Measurements from ENCODE around the gene UFD1.

Gene UFD1

DNA sequence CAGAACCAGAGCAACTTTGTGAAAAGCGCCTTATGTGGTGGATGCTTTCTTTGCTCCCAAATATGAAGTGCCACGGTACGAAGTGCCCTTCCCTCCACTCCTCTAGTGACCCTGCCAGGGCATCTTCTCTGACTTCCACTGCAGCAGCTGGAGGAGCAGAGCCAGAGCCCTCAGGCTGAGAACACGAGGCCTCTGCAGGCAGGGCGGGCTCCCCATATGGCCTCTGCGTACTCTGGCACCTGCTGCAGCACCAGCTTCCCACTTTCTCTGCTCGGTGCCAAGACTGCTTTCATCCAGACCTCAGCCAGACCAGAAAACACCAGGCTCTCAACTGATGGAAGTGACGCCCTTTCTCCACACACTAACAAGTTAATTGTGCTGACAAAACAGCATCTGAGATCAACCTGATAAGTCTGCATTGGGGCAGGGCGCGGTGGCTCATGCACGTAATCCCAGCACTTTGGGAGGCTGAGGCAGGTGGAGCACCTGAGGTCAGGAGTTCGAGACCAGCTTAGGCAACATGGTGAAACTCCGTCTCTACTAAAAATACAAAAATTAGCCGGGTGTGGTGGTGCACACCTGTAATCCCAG is 12.8 kb downstream of the UFD1 start:
- TF ChIP-seq, protein P1, sequence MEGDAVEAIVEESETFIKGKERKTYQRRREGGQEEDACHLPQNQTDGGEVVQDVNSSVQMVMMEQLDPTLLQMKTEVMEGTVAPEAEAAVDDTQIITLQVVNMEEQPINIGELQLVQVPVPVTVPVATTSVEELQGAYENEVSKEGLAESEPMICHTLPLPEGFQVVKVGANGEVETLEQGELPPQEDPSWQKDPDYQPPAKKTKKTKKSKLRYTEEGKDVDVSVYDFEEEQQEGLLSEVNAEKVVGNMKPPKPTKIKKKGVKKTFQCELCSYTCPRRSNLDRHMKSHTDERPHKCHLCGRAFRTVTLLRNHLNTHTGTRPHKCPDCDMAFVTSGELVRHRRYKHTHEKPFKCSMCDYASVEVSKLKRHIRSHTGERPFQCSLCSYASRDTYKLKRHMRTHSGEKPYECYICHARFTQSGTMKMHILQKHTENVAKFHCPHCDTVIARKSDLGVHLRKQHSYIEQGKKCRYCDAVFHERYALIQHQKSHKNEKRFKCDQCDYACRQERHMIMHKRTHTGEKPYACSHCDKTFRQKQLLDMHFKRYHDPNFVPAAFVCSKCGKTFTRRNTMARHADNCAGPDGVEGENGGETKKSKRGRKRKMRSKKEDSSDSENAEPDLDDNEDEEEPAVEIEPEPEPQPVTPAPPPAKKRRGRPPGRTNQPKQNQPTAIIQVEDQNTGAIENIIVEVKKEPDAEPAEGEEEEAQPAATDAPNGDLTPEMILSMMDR (conservative IDR thresholded peaks at IDR 0.05): no peak
- H3K27ac ChIP-seq: no peak overlapping the region

DNA sequence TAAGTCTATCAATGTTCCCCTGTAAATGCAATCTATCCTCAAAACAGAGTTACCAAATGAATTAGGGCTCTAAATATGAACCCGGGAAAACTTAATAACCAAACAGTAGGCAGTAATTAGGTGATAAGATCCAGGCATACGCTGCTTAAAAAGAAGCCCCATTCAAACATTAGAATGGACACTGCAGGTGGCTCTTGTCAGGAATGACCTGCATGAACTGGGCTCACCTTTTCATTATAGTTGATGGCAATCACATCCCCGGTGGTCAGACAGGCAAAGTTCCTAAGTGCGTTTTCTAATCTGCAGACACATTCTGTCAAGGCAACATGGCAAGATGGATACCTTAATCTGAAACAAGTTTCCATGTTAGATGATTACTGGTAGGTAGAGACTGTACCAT is 14.0 kb downstream of the UFD1 start:
- TF ChIP-seq, protein P1 (conservative IDR thresholded peaks at IDR 0.05): no peak
- no peak overlapping the region for H3K27ac ChIP-seq

DNA sequence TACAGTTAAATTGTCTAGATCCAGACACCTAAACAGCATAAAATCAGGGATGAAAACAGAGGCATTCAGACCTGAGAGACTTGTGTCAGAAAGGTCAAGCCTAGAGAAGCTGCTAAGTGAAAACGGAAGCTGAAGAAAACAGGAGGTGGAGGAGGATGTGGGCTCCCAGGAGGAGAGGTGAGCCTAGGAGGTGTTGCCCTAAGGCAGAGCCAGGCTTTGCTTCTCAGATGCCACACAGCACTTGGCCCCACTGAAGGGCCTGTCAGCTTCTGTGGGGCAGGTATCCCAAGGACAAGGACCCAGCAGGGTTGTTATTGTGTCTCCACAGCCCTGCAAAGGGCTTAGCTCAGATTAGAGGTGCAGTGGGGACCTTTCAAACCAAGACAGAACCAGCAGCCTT is 14.4 kb downstream of the UFD1 start:
- TF ChIP-seq, protein P1 (conservative IDR thresholded peaks at IDR 0.05): no peak
- no peak overlapping the region for H3K27ac ChIP-seq

DNA sequence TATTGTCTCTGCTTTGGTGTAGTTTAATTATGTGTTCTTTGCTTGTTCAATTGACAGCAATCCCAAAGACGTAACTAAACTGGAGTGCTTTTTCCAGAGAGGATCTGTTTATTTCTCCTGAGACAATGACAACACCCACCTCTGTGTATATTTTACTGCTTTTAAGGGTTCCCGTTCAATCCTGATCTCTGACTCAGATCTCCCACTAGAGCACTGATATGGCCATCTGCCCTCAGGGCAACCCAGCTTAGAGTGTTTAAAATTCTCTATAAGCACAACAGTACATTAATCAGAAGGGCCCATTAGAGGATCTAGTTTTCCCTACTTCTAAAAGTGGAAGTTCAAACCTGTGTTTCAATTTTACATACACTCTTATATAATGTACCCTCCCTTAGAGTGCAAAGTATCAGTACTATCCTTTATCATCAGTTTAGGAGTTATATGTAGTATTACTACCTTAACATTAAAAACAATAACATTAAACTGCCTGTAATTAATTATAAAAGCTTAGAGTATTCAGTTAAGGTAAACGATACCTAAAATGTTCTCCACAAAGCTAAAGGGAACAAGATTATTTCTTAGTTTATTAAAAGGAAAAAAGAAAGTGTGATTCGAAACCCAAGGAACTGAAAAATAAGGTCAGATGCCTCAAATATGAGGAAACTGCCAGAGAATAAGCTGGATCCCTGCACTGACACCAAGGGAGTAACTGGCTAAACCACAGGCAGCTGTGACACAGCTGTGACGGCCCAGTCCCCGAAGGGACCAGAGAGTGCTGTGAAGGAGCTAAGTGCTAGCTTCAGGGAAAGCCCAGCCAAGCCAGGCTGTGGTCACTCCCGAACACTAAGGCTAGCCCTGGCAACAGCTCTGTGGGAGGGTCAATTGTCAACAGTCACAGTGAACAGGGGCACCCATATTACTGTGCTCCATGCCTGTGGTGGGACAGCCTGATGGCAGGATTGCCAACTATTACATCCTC is 15.2 kb downstream of the UFD1 start:
- no peak overlapping the region for H3K27ac ChIP-seq
- TF ChIP-seq, protein P1 (conservative IDR thresholded peaks at IDR 0.05): no peak

DNA sequence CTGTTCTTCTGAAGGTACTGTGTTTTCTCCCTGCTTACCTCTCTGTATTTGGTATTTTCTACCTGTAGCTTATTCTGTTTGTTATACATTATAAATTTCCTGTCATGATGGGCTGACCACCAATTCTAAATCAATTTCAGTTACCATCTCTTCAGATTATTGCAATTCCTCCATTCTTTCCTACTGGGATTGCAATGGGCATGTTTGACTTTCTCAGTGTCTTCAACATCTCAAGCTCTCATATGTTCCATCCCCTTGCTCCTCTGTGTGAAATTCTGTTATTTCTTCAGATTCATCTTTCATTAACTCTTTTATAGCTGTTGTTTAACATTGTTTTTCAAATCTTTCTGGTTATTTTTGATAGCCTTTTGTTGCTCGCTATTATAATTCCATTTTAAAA is 16.0 kb downstream of the UFD1 start:
- TF ChIP-seq, protein P1 (conservative IDR thresholded peaks at IDR 0.05): no peak

DNA sequence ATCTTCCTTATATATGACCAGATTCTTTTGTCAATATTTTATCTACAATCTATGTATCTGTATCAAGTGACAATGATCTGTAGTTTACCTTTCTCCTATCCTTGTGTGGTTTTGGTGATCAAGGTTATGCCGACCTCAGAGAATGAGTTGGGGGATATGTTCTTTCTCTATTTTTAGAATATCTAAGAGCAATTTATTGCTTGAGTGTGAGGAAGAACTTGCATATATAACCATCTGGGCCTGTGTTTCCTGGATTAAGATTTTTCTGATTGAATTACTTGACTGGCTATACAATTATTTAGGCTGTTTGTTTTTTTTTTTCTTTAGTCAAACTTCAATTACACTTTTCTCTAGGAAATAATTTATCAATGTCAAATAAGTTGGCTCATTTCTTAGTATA is 17.5 kb downstream of the UFD1 start:
- TF ChIP-seq, protein P1 (conservative IDR thresholded peaks at IDR 0.05): no peak

More for the DNA sequence above, 16.0 kb downstream of the UFD1 start:
- no peak overlapping the region for H3K27ac ChIP-seq

DNA sequence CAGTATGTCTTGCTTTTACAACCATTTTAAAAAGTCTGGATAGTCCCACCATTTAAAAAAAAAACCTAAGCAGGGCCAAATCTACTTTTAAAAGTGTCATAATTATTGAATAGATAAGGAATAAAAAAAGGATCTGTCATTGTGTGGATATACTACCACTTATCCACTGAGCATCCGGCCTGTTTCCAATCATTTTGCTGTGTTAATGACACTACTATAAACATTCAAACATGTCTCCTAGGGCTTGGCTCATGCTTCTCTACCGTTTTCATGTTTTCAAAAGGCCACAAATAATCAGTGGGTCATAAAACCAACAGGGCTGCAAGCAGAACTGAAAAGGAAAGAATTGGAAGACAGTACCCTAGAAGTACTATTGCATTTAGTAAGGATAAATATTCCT is 19.0 kb downstream of the UFD1 start:
- TF ChIP-seq, protein P1 (conservative IDR thresholded peaks at IDR 0.05): no peak
- no peak overlapping the region for H3K27ac ChIP-seq

More for the DNA sequence above, 17.5 kb downstream of the UFD1 start:
- H3K27ac ChIP-seq: no peak overlapping the region
